LNCAP (cell line): ENCODE results near the gene MYBL2.

Experiments used
- TF ChIP-seq, protein P1 (sequence below): fragments of 450-650 bp; IDR thresholded peaks from 2 replicates; pipeline ENCODE4 v1.5.1; 2017; ENCODE audit warnings: mild to moderate bottlenecking

The MYBL2 gene

DNA sequence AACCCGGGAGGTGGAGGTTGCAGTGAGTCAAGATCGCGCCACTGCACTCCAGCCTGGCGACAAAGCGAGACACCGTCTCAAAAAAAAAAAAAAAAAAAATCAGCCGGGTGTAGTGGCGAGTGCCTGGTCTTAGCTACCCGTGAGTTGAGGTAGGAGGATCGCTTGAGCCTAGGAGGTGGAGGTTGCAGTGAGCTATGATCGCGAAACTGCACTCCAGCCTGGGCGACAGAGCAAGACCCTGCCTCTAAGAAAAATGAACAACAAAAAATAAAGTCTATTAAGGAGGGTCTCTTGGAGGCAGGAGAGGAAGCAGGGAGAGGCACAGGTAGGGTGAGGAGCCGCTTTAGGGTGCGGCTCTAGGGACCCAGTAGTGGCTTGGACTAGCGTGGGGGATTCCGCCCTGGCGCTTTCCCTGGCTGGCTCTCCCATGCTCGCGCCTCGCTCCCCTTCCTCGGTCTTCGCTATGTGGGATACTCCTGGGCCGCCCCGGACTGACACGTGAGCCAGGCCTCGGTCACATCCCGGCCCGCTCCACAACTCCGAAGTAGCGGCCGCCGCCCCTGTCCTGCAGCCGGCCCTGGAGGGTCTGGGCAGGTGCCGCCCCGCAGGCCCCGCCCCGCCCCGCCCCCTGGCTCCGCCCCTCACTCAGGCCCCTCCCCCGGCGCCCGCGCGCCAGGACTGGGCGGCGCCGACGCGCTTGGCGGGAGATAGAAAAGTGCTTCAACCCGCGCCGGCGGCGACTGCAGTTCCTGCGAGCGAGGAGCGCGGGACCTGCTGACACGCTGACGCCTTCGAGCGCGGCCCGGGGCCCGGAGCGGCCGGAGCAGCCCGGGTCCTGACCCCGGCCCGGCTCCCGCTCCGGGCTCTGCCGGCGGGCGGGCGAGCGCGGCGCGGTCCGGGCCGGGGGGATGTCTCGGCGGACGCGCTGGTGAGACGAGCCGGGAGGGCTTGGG, at the start of gene MYBL2:
Gene MYBL2, plus strand, starts transcription at position 739 of the 953 bp plus-strand sequence. Its CDS starts 170 bp downstream, at position 909.
- TF ChIP-seq, protein P1, sequence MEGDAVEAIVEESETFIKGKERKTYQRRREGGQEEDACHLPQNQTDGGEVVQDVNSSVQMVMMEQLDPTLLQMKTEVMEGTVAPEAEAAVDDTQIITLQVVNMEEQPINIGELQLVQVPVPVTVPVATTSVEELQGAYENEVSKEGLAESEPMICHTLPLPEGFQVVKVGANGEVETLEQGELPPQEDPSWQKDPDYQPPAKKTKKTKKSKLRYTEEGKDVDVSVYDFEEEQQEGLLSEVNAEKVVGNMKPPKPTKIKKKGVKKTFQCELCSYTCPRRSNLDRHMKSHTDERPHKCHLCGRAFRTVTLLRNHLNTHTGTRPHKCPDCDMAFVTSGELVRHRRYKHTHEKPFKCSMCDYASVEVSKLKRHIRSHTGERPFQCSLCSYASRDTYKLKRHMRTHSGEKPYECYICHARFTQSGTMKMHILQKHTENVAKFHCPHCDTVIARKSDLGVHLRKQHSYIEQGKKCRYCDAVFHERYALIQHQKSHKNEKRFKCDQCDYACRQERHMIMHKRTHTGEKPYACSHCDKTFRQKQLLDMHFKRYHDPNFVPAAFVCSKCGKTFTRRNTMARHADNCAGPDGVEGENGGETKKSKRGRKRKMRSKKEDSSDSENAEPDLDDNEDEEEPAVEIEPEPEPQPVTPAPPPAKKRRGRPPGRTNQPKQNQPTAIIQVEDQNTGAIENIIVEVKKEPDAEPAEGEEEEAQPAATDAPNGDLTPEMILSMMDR = no peak

DNA sequence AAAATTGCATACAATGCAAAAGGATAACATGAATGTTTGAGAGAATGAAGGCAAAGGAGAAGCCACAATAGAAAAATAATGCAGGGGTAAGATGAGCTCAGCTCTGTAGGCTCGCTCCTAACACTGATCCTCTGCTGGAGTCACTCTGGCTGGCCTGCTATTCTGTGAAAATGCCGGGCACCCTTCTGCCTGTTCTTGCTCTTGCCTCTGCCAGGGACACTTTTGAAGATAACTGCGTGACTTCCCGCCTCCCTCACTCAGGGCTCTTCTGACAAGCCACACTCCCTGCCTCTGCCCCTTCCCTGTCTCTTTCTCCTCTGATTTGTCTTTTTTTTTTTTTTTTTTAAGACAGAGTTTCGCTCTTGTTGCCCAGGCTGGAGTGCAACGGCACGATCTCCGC, 35.3 kb upstream of the MYBL2 start:
- TF ChIP-seq, protein P1 = no peak

DNA sequence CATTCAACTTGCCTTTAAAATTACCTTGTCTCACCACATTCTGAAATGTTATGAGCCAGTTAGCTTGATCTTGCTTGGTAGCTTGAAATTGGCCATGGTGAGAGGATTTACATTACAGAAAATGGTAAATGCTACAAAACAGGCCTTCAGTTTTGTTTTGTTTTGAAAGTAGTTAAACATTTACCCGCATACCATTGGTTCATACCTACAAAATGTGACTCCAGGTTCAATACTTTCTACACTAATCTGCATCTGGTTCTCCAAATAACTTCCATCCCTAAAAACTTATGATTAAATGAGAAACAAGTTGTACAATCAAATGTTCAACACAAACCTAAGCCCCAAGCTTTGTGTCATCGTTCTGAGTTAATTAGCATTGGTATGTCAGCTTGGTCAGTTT, 30.5 kb upstream of the MYBL2 start:
- TF ChIP-seq, protein P1 = no peak

DNA sequence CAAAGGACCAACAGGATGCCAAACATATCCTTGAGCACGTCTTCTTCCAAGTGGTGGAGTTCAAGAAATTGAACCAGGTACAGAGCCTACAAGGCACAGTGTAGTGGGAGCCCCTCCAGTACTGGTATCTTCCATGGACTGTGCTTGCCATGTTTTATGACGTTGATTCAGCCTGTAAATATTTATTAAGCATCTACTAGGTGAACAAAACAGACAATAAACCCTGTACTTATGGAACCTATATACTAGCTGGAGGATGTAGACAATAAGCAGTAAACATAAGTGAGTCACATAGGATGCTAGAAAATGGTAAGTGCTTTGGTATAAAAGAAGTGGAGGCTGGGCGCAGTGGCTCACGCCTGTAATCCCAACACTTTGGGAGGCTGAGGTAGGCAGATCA, 24.4 kb upstream of the MYBL2 start:
- TF ChIP-seq, protein P1 = no peak

DNA sequence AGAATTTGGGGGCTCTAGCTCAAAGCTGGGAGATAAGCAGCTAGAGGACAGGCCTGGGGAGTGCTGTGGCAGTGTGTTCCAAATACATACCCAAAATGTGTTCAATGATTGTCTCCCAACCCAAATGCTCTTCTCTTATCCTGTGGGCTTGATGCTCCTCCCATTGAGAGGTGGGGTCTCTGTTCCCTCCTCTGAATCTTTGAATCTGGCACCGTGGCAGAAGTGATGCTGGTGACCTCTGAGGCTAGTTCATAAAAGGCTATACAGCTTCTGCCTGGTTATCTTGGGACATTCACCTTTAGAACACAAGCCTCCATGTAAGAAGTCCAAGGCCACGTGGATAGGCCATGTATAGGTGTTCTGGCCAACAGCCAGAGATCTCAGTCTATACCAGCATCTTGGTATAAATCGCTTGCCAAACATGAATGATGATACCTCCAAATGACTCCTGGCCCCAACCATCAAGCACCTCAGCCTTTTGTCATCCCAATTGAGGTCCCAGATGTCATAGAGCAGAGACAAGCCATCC, 15.9 kb upstream of the MYBL2 start:
- TF ChIP-seq, protein P1 = no peak

DNA sequence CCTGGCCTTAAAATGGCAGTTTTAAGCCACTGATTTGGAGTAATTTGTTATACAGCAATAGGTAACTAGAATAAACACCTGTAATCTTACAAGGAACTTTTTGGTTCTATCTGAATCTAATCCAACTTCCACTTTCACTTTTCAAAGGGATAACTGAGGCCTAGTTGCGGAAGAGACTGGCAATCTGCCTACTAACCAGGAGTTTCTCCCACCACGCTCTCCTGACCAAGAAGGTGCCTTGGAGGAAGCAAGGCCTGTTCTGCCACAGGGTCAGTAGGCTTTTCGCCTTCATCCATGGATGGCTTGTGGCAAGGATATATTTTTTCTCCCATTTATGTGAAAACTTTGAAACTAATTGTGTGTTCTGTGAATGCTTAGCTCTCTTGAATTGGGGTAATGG, 12.9 kb upstream of the MYBL2 start:
- TF ChIP-seq, protein P1 = no peak

DNA sequence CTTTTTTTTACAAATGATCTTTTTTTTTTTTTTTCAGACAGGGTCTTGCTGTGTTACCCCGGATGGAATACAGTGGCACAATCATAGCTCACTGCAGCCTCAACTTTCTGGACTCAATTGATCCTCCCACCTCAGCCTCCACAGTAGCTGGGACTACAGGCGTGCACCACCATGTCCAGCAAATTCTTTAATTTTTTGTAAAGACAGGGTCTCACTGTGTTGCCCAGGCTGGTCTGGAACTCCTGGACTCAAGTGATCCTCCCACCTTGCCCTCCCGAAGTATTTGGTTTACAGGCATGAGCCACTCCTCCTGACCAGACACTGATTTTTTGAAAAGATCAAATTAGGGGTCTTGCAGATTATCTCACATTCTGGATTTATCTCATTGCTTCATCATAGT, 11.0 kb upstream of the MYBL2 start:
- TF ChIP-seq, protein P1 = no peak
